ENCODE data around the gene CCDC137.

- TF ChIP-seq EZH2 (IDR thresholded peaks at IDR 0.05; ENCODE audit: insufficient read depth, poor library complexity, severe bottlenecking) (peak; percentile 38), EZH2phosphoT487 (IDR thresholded peaks at IDR 0.05; ENCODE audit: insufficient read depth, low read depth) (no peak)
Measured at GRCh38 chr17:81648013-81648706, 18.4 kb upstream of the CCDC137 start.
